GM18499 (cell line): ENCODE measurements around the gene MAMDC2.
"Not testable (repeated sequence)": the region's sequence is repeated elsewhere in the genome, so short reads cannot be mapped to it uniquely, and the experiment has no call there.

ENCODE experiments used
- ATAC-seq: cut with Tn5 transposase; IDR thresholded peaks from one replicate; pipeline ENCODE4 v1.9.1; 2021; ENCODE audit warnings: moderate number of reproducible peaks; ENCODE audit not compliant: insufficient read depth, unreplicated experiment

The MAMDC2 gene

DNA sequence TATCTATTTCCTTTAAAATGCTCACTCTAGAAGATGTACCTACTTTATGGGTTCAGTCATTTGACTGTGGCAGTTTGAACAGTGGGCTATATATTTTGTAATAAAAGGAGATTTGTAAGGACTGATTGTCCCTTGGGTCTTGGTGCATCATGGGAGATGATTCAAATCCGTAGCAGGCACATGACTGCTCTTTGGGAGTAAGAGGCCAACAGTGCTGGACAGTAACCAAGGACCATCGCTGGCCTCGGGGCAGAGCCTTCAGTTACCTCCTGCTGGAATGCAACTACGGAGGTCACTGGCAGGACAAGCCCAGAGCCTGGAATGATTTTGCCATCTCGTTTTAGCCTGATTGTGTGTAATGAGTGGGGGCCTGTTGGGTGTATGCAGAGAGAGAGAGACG lies 7.0 kb upstream of the MAMDC2 start:
- no peak for ATAC-seq

- ATAC-seq: not testable (repeated sequence)
These were observed 5.5 kb upstream of the MAMDC2 start for GRCh38 chr9:70038171-70038621.

DNA sequence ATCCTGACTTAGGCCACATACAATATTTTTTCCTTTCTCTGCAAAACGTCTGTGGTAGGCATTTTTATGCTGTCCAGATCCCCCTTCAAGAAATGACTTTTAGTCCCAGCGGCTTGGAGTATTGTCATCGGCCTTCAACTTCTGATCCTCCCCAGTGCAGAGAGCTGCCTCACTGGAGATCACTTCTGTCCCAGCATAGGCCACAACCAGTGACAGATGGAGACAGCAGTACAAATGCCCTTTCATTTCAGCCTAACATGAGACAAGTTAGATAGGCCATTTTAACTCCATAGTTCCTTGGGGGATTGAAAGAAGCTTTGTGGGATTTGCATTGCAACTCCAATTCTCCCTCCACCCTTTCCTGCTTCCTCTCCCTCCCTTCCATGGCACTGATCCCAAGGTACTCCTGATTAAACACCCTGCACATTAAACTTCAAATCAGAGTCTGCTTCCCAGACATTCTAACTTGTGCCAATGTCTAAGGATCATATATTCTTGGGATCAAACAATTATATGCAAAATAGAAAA lies 3.2 kb upstream of the MAMDC2 start:
- ATAC-seq: no peak

- no peak for ATAC-seq
These were observed 1.0 kb upstream of the MAMDC2 start for GRCh38 chr9:70042461-70043215.

- no peak for ATAC-seq
These were observed 363 bp upstream of the MAMDC2 start for GRCh38 chr9:70043285-70043684.

DNA sequence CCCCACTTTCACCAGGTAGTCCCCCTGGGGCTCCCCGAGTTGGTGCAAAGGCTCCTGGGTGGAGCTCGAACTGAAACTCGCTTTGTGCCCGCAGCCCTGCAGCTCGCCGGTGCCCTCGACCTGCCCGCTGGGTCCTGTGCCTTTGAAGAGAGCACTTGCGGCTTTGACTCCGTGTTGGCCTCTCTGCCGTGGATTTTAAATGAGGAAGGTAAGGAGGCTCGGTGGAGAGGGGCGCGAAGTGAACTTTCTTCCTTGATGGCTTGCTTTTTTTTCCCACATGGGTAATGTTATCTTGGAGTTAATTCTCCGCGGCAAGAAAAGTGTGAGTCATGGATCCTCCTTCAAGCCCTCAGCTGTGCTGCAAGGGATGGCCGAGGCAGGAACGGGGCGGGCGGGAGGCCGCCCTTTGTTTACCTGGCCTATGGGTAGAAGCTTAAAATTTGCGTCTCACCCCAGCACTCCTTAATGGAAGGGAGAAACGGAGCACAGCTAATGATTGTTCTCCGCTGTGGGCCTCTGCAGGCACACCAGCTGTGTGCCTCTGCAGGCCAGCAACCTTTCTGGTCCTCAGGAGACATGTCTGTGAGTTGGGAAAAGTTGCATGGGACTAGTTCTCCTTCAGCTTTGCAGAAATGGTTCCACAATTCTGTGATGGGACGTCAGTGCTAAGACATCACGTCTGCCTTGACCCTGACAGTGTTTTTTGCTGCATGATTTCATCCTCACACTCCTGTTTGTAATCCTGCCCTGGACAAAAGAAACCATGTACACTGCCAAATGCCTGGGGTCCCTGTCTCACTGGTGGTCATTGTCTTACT lies 1.1 kb downstream of the MAMDC2 start:
- no peak for ATAC-seq

- ATAC-seq: no peak
These were observed 1.8 kb downstream of the MAMDC2 start for GRCh38 chr9:70045452-70045851.

DNA sequence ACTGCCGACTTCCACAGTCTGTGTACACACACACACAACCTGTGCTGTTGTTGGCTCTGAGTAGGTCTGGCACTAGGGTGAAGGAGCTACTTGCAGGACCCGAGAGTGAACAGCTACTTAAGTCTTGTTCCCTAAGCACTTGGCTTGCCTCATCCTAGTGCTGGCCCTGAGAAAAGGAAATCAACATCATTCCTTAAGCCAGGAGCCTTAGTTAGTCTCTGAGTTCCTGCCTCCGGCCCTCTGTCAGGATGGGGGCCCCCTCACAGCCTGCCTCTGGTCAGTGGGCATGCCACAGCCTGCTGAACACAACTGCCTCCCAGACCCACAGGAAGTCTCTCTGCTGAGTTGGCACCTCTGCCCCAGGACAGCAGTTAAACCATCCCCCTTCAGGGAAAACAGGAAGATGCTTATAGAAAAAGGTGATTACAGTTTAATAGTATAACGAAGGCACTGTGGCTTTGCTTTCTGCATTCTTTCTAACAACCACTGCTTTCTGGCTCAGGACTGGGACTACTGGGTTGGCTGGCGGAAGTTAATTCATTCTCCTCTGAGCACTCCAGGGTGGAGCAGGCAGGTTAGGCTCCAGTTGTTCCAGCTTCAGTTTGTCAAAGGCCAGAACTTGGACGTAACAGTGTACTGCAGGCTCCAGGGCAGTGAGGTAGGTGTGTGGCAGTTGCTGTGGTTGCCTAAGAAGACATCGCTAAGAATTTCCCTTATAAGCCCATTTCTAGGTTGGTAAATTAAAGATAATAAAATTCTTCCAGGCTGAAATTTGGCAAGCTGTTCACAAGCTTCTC lies 2.8 kb downstream of the MAMDC2 start:
- ATAC-seq: no peak

DNA sequence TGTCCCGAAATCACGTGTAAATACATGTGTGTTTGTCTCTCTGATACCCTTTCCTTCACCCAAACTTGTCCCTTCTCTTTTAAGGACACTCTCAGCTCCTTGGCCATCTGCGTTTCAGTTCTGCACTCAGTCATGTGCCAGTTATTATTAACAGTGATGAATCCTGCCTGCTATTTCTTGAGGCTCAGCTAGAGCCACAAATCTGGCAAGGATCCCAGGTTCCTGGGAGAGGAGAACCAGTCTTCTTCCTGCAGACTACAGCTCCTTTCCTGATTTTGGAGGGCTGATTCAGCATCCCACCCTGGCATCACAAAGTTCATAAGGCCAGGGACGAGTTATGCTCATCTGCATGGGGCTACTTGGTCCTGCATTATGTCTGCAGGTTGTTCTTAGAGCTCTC lies 5.6 kb downstream of the MAMDC2 start:
- ATAC-seq: no peak

DNA sequence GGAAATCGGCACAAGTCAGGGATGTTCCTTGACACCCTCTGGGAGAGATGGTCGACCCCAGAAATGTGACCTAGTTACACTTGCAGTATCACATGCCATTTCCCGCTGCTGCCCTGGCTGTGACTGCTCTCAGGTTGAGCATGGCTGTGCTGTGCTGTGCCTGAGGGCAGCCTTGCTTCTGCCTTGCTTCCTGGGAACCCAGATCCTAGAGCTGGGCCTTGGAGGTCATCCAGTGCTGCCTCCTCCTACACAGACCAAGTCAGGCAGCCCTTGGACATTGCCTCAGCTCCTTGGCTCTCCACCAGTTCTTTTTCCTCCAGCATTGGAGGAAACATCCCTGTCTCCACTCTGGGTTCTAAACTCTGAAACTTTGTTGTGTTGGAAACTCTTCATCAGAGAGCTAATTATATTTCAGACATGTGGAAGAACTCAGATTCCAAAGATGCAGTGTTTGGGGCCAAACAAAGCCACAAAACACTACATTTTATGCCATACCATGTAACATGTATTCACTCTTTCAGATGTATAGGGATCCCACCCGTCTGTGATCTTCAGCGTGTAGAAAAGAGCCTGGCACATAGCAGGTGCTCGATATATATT lies 6.1 kb downstream of the MAMDC2 start:
- no peak for ATAC-seq

GRCh38 chr9:70052768-70053167 lies 9.1 kb downstream of the MAMDC2 start:
- ATAC-seq: no peak

DNA sequence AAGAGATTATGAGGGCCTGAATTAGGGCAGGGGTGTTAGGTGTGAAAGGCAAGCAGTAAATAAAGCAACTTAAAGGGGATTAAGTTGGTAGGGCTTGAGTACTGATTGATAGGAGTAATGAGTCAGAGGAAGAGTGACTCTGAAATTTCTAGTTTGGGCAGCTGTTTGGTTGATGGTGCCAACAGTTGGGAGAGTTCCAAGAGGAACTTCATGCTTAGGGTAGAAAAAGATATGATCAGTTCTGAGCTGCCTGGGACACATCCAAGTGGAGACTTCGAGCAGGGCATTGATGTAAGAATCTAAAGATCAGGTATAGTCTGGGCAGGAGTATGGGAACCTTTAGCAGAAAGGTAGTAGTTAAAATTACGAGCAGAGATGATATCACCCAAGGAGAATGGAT lies 10.2 kb downstream of the MAMDC2 start:
- ATAC-seq: no peak

- ATAC-seq: no peak
These were observed 10.9 kb downstream of the MAMDC2 start for GRCh38 chr9:70054521-70054920.

DNA sequence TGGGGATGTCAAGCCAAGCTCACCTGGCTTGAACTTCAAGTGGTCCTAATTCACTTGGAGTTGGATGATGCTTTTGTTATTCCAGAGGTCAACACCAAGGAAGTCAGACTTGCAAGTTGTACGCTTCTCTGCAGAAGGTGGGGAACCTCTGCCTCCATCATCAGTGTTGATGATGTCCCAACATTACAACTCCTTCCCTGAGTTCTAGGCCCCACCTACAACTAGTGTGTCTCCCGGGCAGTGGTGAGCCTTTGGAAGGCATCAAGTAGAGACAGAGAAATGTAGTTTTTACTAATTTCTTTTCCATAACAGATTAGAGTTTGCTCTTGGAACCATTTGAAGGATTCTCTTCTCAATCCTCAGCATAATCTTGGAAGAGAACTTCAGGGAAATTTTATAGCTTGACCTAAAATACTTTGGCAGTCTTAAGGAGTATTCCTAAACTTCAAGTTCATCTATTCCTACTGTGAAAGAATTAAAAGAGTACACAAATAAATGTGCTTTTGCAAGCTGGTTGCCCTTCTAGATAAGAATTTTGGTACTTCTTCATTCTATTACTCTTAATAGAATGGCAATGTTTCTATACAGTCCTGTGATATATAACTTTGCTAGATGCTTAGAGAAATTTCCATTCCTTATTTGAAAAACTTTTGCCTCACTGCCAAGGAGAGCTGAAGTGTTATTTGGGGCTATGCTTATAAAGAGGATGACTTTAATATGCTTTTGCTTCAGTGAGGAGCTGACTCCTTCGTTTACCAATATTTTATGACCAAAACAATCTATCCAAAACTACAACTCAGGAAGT lies 12.0 kb downstream of the MAMDC2 start:
- no peak for ATAC-seq

DNA sequence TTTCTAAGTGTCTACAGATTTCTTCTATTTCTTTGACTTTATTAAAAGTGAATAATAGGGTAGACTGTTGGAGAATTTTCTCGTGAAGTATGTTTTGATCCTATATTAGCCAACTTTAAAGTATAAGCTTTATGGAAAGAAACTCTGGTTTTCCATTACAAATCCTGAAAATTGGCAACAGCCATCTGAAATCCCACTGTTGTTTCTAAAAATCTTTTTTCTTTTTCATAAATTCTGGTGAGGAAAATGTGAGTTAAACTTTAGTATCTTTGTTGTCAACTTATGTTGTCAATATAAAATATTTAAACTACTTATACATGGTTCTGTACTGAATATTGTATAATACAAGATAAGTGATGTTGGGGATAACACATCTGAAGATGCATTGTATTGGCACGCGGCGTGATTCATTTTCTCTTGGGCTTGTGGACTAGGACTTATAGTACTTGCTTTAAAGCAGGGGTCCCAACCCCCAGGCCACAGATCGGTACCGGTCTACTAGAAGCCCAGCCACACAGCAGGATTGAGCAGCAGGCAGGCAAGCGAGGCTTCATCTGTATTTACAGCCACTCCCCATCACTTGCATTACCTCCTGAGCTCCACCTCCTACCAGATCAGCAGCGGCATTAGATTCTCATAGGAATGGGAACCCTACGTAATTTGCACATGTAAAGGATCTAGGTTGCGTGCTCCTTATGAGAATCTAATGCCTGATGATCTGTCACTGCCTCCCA lies 12.7 kb downstream of the MAMDC2 start:
- ATAC-seq: no peak

DNA sequence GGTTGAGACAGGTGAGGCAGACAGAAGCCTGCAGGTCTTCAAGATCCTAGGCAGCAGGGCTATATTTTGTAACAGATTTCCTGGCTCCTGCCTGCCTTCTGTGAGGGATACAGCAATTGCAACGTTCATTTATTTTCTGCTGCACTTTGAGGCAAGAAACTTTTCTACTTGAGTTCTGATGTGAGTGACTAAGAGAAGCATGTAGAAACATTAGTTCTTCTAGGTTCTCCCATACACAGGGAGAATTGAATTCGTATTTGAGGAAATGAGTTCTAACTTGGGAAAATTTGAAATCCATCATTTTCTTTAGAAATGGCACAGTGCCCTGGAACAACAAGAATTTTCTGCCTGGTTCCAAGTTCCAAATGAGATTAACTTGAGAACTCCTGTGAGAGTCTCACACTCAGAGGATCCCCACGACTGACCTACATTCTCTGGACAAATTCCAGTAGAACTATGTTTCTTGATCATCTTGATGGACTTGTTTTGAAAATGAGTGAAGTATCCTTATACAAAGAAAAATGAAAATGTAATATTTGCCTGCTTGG lies 15.0 kb downstream of the MAMDC2 start:
- no peak for ATAC-seq

- no peak for ATAC-seq
These were observed 16.7 kb downstream of the MAMDC2 start for GRCh38 chr9:70060148-70060882.
